AML-193 (cell line): ENCODE data around the gene AIP.
A peak's percentile ranks its signal among the peaks of the same experiment; 100 is the strongest.

Experiments used
- DNase-seq, 2 experiments: peaks; one replicate each; lab custom pipeline; 2025; lab: John Stamatoyannopoulos, UW

Gene AIP

GRCh38 chr11:67482827-67483798 is at the start of gene AIP:
AIP (plus strand) TSS chr11:67483026; CDS start chr11:67483159, 133 bp downstream.
- peak; percentile 92 to 95 for DNase-seq

- DNase-seq = no peak
Observed at GRCh38 chr11:67433536-67434394, 49.1 kb upstream of the AIP start.

- DNase-seq = no peak
Observed at GRCh38 chr11:67434395-67434881, 48.4 kb upstream of the AIP start.

GRCh38 chr11:67435031-67435726 is 47.6 kb upstream of the AIP start:
- no peak for DNase-seq

GRCh38 chr11:67435727-67436458 is 46.9 kb upstream of the AIP start:
- DNase-seq = no peak

- DNase-seq = no peak
Observed at GRCh38 chr11:67436459-67437081, 46.3 kb upstream of the AIP start.

GRCh38 chr11:67437082-67437808 is 45.6 kb upstream of the AIP start, which contains the start of gene PTPRCAP:
PTPRCAP (minus strand) TSS chr11:67437682; CDS start chr11:67437619, 63 bp downstream.
- DNase-seq = no peak

GRCh38 chr11:67437809-67438157 is 45.0 kb upstream of the AIP start:
- DNase-seq = no peak

GRCh38 chr11:67438158-67438902 is 44.5 kb upstream of the AIP start:
- no peak for DNase-seq

- DNase-seq = peak; percentile 36 to 47
Observed at GRCh38 chr11:67439321-67440228, 43.3 kb upstream of the AIP start.

GRCh38 chr11:67440229-67441097 is 42.4 kb upstream of the AIP start:
- DNase-seq = no peak

GRCh38 chr11:67441098-67441563 is 41.7 kb upstream of the AIP start:
- DNase-seq = no peak

GRCh38 chr11:67441731-67442351 is 41.0 kb upstream of the AIP start:
- no peak for DNase-seq

- DNase-seq = no peak
Observed at GRCh38 chr11:67442504-67443404, 40.1 kb upstream of the AIP start.

- no peak for DNase-seq
Observed at GRCh38 chr11:67445515-67445914, 37.3 kb upstream of the AIP start.

GRCh38 chr11:67448220-67448609 is 34.6 kb upstream of the AIP start:
- no peak for DNase-seq
